Measurements from ENCODE around the gene LIMS2. TPM values are rescaled to one million over a fixed set of nuclear protein-coding genes. Genes with fewer than 3 reads are reported as not detected.

LIMS2 gene
- total and polyA plus RNA-seq, 4 donors = 6.0 to 177 (median 73.3) TPM

DNA sequence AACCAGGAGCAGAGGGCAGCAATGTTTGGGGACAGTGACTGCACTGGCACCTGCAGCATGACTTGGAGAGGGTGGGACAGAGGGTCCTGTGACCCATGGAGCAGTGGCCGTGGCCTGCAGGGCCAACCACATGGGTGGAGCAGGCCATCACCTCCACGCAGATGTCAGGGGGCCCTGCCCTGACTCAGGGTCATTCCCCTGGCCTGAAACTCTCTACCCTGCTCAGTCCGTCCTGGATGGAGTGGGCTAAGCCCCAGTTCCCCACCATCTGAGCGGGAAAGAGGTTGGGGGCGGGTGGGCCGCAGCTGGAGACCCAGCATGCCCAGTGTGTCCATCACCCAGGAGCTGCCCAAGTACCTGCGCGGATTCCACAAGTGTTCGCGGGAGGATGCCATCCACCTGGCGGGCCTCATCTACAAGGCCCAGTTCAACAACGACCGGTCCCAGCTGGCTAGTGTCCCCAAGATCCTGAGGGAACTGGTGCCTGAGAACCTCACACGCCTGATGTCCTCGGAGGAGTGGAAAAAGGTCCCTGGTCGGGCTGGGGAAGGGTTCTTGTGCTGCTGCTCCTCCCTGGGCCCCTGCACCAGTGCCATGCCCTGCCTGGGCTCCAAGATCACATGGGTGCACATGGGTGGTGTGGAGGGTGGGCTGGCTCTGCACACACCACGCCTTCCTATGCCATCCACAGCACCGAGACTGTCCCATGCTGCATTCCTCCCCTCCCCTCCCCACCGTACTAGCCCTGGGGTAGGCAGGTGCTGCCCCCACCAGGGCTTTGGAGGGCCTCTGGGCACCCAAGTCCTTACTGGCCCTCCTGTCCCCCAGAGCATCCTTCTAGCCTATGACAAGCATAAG lies 39.7 kb downstream of the LIMS2 start:
- Histone ChIP-seq H3K27me3 (ENCODE audit: control insufficient read depth, insufficient read depth, low read length) (no peaks in the 10 kb centered on the region), H3K36me3 (ENCODE audit: control insufficient read depth, insufficient read depth, low read length) (peaks cover 39% of the 10 kb centered on the region), H3K27ac (ENCODE audit: low read depth, low read length) (no peak overlapping the region), H3K4me3 (ENCODE audit: low read depth, low read length) (no peak overlapping the region), H3K9me3 (ENCODE audit: control insufficient read depth, insufficient read depth, low read length) (no peaks in the 10 kb centered on the region), H3K4me1 (ENCODE audit: control insufficient read depth, insufficient read depth, low read length) (peaks cover 70% of the 10 kb centered on the region)
- 95% methylated on average over 17 of the region's 19 CpGs for WGBS (ENCODE audit: insufficient coverage)
- no peak for DNase-seq (ENCODE audit: low read depth in 4 of 6, low spot score in 6 of 6)

GRCh38 chr2:127634626-127635379 lies 40.5 kb downstream of the LIMS2 start:
- Histone ChIP-seq H3K27ac (ENCODE audit: low read depth, low read length) (no peak overlapping the region), H3K4me3 (ENCODE audit: low read depth, low read length) (no peak overlapping the region), H3K27me3 (ENCODE audit: control insufficient read depth, insufficient read depth, low read length) (no peaks in the 10 kb centered on the region), H3K4me1 (ENCODE audit: control insufficient read depth, insufficient read depth, low read length) (peaks cover 62% of the 10 kb centered on the region), H3K36me3 (ENCODE audit: control insufficient read depth, insufficient read depth, low read length) (peaks cover 39% of the 10 kb centered on the region), H3K9me3 (ENCODE audit: control insufficient read depth, insufficient read depth, low read length) (no peaks in the 10 kb centered on the region)
- no peak for DNase-seq (ENCODE audit: low read depth in 4 of 6, low spot score in 6 of 6)
- WGBS (ENCODE audit: insufficient coverage) = 95% methylated on average over 17 of the region's 17 CpGs

GRCh38 chr2:127634066-127634617 lies 41.2 kb downstream of the LIMS2 start:
- 46% methylated on average over 14 of the region's 16 CpGs for WGBS (ENCODE audit: insufficient coverage)
- DNase-seq (ENCODE audit: low read depth in 4 of 6, low spot score in 6 of 6) = peak in 2 of 6 donors; percentile 61 to 66
- Histone ChIP-seq H3K4me3 (ENCODE audit: low read depth, low read length) (no peak overlapping the region), H3K27ac (ENCODE audit: low read depth, low read length) (no peak overlapping the region), H3K9me3 (ENCODE audit: control insufficient read depth, insufficient read depth, low read length) (no peaks in the 10 kb centered on the region), H3K4me1 (ENCODE audit: control insufficient read depth, insufficient read depth, low read length) (peaks cover 56% of the 10 kb centered on the region), H3K27me3 (ENCODE audit: control insufficient read depth, insufficient read depth, low read length) (no peaks in the 10 kb centered on the region), H3K36me3 (ENCODE audit: control insufficient read depth, insufficient read depth, low read length) (peaks cover 39% of the 10 kb centered on the region)

- Histone ChIP-seq H3K27ac (ENCODE audit: low read depth, low read length) (no peak overlapping the region), H3K4me3 (ENCODE audit: low read depth, low read length) (no peak overlapping the region), H3K27me3 (ENCODE audit: control insufficient read depth, insufficient read depth, low read length) (no peaks in the 10 kb centered on the region), H3K36me3 (ENCODE audit: control insufficient read depth, insufficient read depth, low read length) (peaks cover 33% of the 10 kb centered on the region), H3K4me1 (ENCODE audit: control insufficient read depth, insufficient read depth, low read length) (peaks cover 50% of the 10 kb centered on the region), H3K9me3 (ENCODE audit: control insufficient read depth, insufficient read depth, low read length) (no peaks in the 10 kb centered on the region)
- DNase-seq (ENCODE audit: low read depth in 4 of 6, low spot score in 6 of 6) = no peak
- 61% methylated on average over 9 of the region's 9 CpGs for WGBS (ENCODE audit: insufficient coverage)
These were observed 41.7 kb downstream of the LIMS2 start for GRCh38 chr2:127633556-127634065.

DNA sequence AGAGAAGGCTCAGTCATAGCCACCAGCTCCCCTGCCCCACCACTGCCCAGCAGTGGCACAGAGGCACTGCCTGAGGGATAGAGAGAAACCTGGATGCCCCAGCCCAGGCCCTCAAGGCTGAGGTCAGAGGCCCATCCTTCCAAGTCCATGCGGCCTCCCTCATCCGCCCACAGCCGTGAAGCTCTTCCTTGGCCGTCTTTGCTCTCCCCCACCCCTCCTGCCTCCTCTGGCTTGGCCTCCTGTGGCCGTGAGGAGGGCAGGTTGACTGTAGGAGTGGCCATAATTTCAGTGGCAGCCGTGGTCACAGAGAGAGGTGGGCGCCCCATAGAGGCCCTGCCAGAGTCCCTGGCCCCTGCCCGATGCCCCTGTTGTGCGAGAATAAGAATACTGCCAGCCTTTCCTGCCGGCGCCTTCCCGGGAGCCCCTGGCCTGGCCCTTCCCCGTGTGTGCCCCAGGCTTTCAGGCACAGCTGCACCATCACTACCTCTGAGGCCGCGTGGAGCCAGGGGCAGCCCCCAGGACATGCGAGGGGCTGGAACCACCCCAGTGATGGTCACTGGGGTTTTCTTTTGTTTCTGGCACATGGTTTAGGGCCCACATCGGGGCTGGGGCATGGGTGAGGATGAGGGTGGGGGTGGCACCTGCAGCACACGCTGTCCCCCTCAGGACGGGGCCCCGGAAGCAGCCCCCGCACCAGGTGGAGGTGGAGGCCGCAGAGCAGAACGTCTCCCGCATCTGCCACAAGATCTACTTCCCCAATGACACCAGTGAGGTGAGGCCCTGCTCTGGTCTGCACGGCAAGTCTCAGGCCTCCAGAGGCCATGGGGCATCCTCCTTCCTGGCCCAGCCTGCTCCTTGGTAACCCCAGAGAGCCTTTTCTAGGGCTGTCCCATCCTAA lies 42.5 kb downstream of the LIMS2 start:
- Histone ChIP-seq H3K9me3 (ENCODE audit: control insufficient read depth, insufficient read depth, low read length) (no peaks in the 10 kb centered on the region), H3K27me3 (ENCODE audit: control insufficient read depth, insufficient read depth, low read length) (no peaks in the 10 kb centered on the region), H3K4me1 (ENCODE audit: control insufficient read depth, insufficient read depth, low read length) (peaks cover 43% of the 10 kb centered on the region), H3K27ac (ENCODE audit: low read depth, low read length) (no peak overlapping the region), H3K36me3 (ENCODE audit: control insufficient read depth, insufficient read depth, low read length) (peaks cover 28% of the 10 kb centered on the region), H3K4me3 (ENCODE audit: low read depth, low read length) (no peak overlapping the region)
- 84% methylated on average over 19 of the region's 25 CpGs for WGBS (ENCODE audit: insufficient coverage)
- no peak for DNase-seq (ENCODE audit: low read depth in 4 of 6, low spot score in 6 of 6)

GRCh38 chr2:127631997-127632581 lies 43.2 kb downstream of the LIMS2 start:
- H3K27me3 ChIP-seq (ENCODE audit: control insufficient read depth, insufficient read depth, low read length) = no peaks in the 10 kb centered on the region
- peaks cover 25% of the 10 kb centered on the region for H3K36me3 ChIP-seq (ENCODE audit: control insufficient read depth, insufficient read depth, low read length)
- no peaks in the 10 kb centered on the region for H3K9me3 ChIP-seq (ENCODE audit: control insufficient read depth, insufficient read depth, low read length)
- no peak overlapping the region for H3K27ac ChIP-seq (ENCODE audit: low read depth, low read length)
- WGBS (ENCODE audit: insufficient coverage) = 81% methylated on average over 14 of the region's 17 CpGs
- no peak overlapping the region for H3K4me3 ChIP-seq (ENCODE audit: low read depth, low read length)
- DNase-seq (ENCODE audit: low read depth in 4 of 6, low spot score in 6 of 6) = no peak
- H3K4me1 ChIP-seq (ENCODE audit: control insufficient read depth, insufficient read depth, low read length) = peaks cover 35% of the 10 kb centered on the region

GRCh38 chr2:127631541-127631996 lies 43.8 kb downstream of the LIMS2 start:
- H3K27me3 ChIP-seq (ENCODE audit: control insufficient read depth, insufficient read depth, low read length) = no peaks in the 10 kb centered on the region
- DNase-seq (ENCODE audit: low read depth in 4 of 6, low spot score in 6 of 6) = no peak
- H3K4me1 ChIP-seq (ENCODE audit: control insufficient read depth, insufficient read depth, low read length) = peaks cover 30% of the 10 kb centered on the region
- no peak overlapping the region for H3K4me3 ChIP-seq (ENCODE audit: low read depth, low read length)
- peaks cover 25% of the 10 kb centered on the region for H3K36me3 ChIP-seq (ENCODE audit: control insufficient read depth, insufficient read depth, low read length)
- 88% methylated on average over 16 of the region's 16 CpGs for WGBS (ENCODE audit: insufficient coverage)
- H3K27ac ChIP-seq (ENCODE audit: low read depth, low read length) = no peak overlapping the region
- no peaks in the 10 kb centered on the region for H3K9me3 ChIP-seq (ENCODE audit: control insufficient read depth, insufficient read depth, low read length)

GRCh38 chr2:127630864-127631540 lies 44.3 kb downstream of the LIMS2 start:
- H3K9me3 ChIP-seq (ENCODE audit: control insufficient read depth, insufficient read depth, low read length) = no peaks in the 10 kb centered on the region
- peaks cover 21% of the 10 kb centered on the region for H3K36me3 ChIP-seq (ENCODE audit: control insufficient read depth, insufficient read depth, low read length)

More at GRCh38 chr2:127630864-127631540, 44.3 kb downstream of the LIMS2 start:
- Histone ChIP-seq H3K4me1 (ENCODE audit: control insufficient read depth, insufficient read depth, low read length) (peaks cover 27% of the 10 kb centered on the region), H3K27ac (ENCODE audit: low read depth, low read length) (no peak overlapping the region), H3K4me3 (ENCODE audit: low read depth, low read length) (no peak overlapping the region), H3K27me3 (ENCODE audit: control insufficient read depth, insufficient read depth, low read length) (no peaks in the 10 kb centered on the region)
- no peak for DNase-seq (ENCODE audit: low read depth in 4 of 6, low spot score in 6 of 6)
- WGBS (ENCODE audit: insufficient coverage) = 94% methylated on average over 24 of the region's 25 CpGs
